C4-2B (cell line): ENCODE measurements around the gene HLA-A.

Source experiments
- CTCF ChIP-seq: fragments of 450-650 bp; conservative IDR thresholded peaks from 2 replicates; pipeline ENCODE4 v1.5.1; 2017; ENCODE audit warnings: mild to moderate bottlenecking
- ZFX ChIP-seq: fragments of 450-650 bp; IDR thresholded peaks from 2 replicates; pipeline ENCODE4 v1.6.1; 2017

DNA sequence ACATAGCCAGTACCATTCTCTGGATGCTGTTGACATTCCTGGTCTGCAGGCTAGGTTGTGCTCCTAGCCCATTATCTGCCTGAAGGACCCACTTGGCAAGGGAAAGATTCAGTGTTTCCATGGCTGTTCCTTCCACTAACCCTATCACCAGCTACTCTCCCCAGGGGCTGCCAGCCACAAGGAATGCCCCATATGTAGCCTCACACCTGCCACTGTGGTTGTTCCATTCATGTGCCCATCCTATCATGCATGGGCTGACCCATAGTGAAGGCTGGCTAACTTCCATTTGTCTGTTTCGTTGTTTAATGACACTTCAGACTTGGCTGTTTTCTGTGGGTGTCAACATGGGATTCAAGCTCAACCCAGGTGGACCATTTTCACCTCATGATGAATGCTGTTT lies 25.6 kb upstream of the HLA-A start:
- TF ChIP-seq CTCF (no peak), ZFX (no peak)
